GM18507 (cell line): ENCODE results near the gene SMIM45.

ENCODE experiments used
- DNase-seq: peaks from one replicate; pipeline ENCODE4 v3.0.0; 2011; ENCODE audit warnings: low read depth; ENCODE audit not compliant: insufficient read length; ENCODE audit errors: extremely low spot score
- FAIRE-seq: peaks from 2 replicates; lab custom pipeline; 2011; peaks lifted over from hg19 to GRCh38; lab: Jason Lieb, UNC

The SMIM45 gene

GRCh38 chr22:41989246-41989645 is 37.3 kb downstream of the SMIM45 start:
- FAIRE-seq (no peak), DNase-seq (no peak)

- DNase-seq (no peak), FAIRE-seq (no peak)
Measured at GRCh38 chr22:41991111-41991510, 39.2 kb downstream of the SMIM45 start.

GRCh38 chr22:41992496-41992895 is 40.5 kb downstream of the SMIM45 start:
- no peak for FAIRE-seq
- no peak for DNase-seq

- no peak for FAIRE-seq
- DNase-seq: no peak
Measured at GRCh38 chr22:41995211-41995610, 43.3 kb downstream of the SMIM45 start.

GRCh38 chr22:41996826-41997225 is 44.9 kb downstream of the SMIM45 start:
- FAIRE-seq: no peak

GRCh38 chr22:41998361-41999261 is 46.7 kb downstream of the SMIM45 start, which contains the start of gene WBP2NL:
Gene WBP2NL (plus strand): TSS chr22:41998788. CDS start chr22:41998819, 31 bp downstream.
- FAIRE-seq: peak; percentile 93
- DNase-seq: peak; percentile 92

More at GRCh38 chr22:41996826-41997225, 44.9 kb downstream of the SMIM45 start:
- DNase-seq: no peak

- FAIRE-seq (no peak), DNase-seq (no peak)
Measured at GRCh38 chr22:42000466-42000865, 48.5 kb downstream of the SMIM45 start.

GRCh38 chr22:42001121-42001520 is 49.2 kb downstream of the SMIM45 start:
- FAIRE-seq (no peak), DNase-seq (no peak)

- DNase-seq: no peak
- no peak for FAIRE-seq
Measured at GRCh38 chr22:42001706-42002105, 49.8 kb downstream of the SMIM45 start.

GRCh38 chr22:42007922-42008321 is 56.0 kb downstream of the SMIM45 start:
- FAIRE-seq (no peak), DNase-seq (no peak)
